Fibroblast of villous mesenchyme (primary cell): ENCODE measurements around the gene USF1. TPM values are rescaled to one million over a fixed set of nuclear protein-coding genes. Genes with fewer than 3 reads are reported as not detected.

Experiments
- DNase-seq: peaks from one replicate; pipeline ENCODE4 v3.0.0-alpha.2; 2010; ENCODE audit warnings: low read depth
- H3K4me3 ChIP-seq: 2 replicates; pipeline ENCODE4 v1.5.1; 2011; ENCODE audit warnings: low read depth, mild to moderate bottlenecking, low read length
- total RNA-seq: library from RNA; depleted of rRNA; stranded (reverse); fragments of >200 nt; gene quantifications from 2 replicates; pipeline ENCODE4 v1.2.3, GENCODE V29; 2012
- TF ChIP-seq, protein P1 (sequence below): IDR thresholded peaks from 2 replicates; pipeline ENCODE4 v1.5.1; 2012; ENCODE audit warnings: low read depth, mild to moderate bottlenecking, low read length; ENCODE audit not compliant: insufficient read depth

USF1 gene
- total RNA-seq, 1 donor = 62.2 TPM

DNA sequence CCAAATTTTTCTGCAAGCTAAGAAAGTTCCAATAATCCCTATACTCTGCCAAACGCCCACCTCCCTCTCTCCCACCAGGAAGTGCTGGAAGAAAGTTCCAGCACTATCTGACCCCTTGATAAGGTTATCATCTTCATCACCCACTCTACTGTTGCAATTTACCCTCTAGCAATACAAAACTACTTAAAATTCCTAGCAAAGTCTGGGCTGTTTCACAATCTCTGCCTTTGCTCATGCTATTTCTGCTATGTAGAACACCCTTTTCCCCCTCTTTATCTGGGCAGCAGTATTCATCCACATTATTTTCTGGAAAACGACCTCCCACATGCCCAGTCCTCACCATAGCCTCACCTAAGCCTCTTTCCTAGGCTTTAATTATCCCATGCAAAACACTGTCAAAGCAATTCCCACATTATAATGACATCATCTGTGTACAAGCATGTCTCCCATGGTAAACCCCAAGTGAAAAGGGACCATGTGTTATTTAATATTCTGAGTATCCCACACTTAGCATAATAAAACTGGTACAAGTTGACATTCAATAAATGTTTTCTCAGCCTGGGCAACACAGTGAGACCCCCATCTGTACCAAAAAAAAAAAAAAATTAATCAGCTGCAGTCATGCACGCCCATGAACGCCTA lies 36.8 kb downstream of the USF1 start:
- TF ChIP-seq, protein P1, sequence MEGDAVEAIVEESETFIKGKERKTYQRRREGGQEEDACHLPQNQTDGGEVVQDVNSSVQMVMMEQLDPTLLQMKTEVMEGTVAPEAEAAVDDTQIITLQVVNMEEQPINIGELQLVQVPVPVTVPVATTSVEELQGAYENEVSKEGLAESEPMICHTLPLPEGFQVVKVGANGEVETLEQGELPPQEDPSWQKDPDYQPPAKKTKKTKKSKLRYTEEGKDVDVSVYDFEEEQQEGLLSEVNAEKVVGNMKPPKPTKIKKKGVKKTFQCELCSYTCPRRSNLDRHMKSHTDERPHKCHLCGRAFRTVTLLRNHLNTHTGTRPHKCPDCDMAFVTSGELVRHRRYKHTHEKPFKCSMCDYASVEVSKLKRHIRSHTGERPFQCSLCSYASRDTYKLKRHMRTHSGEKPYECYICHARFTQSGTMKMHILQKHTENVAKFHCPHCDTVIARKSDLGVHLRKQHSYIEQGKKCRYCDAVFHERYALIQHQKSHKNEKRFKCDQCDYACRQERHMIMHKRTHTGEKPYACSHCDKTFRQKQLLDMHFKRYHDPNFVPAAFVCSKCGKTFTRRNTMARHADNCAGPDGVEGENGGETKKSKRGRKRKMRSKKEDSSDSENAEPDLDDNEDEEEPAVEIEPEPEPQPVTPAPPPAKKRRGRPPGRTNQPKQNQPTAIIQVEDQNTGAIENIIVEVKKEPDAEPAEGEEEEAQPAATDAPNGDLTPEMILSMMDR = no peak

GRCh38 chr1:161007369-161007768 lies 38.4 kb downstream of the USF1 start:
- TF ChIP-seq, protein P1 = no peak
- no peak for DNase-seq
- H3K4me3 ChIP-seq = no peak overlapping the region

More for the DNA sequence above, 36.8 kb downstream of the USF1 start:
- no peak overlapping the region for H3K4me3 ChIP-seq
- peak; percentile 82 for DNase-seq

DNA sequence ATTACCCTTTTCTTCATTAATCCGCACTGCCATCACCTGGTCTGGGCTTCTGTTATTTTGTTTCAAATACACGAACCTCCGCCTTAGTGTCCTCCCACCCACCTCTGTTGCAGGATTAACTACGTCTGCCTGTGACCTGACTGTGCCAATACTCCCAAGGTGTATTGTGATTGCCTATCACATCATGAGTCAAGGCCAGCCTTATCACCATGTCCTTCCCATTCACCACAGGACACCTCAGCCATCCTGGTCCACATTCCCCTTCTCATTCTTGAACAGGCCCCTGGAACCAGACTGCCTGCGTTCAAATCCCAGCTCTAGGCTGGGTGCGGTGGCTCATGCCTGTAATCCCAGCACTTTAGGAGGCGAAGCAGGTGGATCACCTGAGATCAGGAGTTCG lies 39.2 kb downstream of the USF1 start:
- no peak for DNase-seq
- TF ChIP-seq, protein P1 = no peak
- no peak overlapping the region for H3K4me3 ChIP-seq

DNA sequence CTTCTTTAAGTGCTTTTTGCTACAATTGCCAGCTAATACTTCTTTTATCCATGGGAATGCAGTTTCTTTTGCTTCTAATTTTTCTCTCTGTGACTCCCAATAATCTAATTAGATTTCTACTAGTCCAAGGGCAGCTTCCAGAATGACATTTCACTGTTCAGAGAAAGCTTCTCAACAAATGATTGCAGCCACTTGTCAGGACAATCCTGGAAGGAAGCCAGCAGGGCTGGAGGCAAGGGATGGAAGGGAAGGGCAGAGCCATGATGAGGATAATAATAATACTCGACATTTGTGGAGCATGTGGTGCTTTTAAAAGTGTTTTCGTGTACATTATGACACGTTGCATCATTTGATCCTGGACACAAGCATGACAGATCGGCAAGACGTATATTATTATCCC lies 44.3 kb downstream of the USF1 start:
- no peak overlapping the region for H3K4me3 ChIP-seq
- TF ChIP-seq, protein P1 = no peak
- peak; percentile 10 for DNase-seq

DNA sequence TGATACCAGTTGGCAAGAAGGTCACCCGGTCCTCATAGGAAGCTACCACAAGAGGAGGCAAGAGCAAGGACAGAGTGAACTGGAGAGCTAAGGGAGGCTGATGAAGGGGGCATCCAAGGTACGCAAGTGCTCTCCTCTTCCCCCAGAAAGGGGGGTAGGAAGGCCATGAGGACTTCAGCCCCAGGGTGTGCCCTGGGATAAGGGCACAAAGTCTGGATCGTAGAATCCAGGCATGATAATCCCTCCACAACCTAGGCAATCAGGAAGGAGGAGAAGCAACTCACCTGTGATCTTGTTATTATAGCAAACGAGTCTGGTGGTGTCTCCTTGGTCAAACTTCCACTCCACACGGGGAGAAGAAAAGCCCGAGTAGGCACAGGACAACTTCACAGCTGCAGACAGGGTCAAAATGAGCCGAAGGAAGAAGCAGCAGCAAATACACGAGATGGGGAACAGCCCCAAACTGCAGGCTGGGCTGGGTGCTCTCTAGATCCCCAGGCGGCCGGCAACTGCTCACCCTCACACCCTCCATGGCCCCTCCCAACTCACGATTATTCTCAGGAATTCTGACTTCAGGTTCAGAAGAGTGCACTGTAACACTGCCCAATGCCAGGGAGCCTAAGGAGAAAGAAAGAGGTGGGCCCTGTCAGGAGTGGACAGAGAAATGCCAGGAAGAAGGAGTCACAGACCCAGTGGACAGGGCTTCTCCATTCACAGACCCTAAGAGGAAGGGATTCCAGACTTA lies 44.9 kb downstream of the USF1 start:
- TF ChIP-seq, protein P1 = no peak
- DNase-seq = no peak
- H3K4me3 ChIP-seq = no peak overlapping the region

- TF ChIP-seq, protein P1 = no peak
- no peak overlapping the region for H3K4me3 ChIP-seq
- no peak for DNase-seq
These were observed 46.4 kb downstream of the USF1 start for GRCh38 chr1:160999376-160999775.
